Right ventricle myocardium inferior (tissue), 1 donor: ENCODE results near the gene CNTNAP2. TPM values are rescaled to one million over a fixed set of nuclear protein-coding genes. Genes with fewer than 3 reads are reported as not detected.

ENCODE experiments used
- ATAC-seq: fragments of 200-7000 bp; cut with Tn5 transposase; one replicate; pipeline ENCODE4 v1.9.1; 2020; ENCODE audit warnings: mild to moderate bottlenecking, moderate library complexity
- DNase-seq: peaks from one replicate; pipeline ENCODE4 v3.0.0; 2021; ENCODE audit errors: missing footprints
- intact Hi-C: fragments of 100-400 bp; cut with DNase I; formaldehyde crosslinking; loops from one replicate; pipeline ENCODE4 v1.11.0; 2022
- long read RNA-seq: library from polyadenylated mRNA; unstranded; transcript quantifications from one replicate; pipeline ENCODE4 v2.0.0, GENCODE V29; 2021
- total RNA-seq: library from RNA; stranded (reverse); fragmentation: NEBNext Ultra II Directional; extraction: Animal tissue kit (Norgen Biotek cat#: 25700); gene quantifications from one replicate; pipeline ENCODE4 v1.2.1, GENCODE V29; 2021
- donor health status: DM: no; HTN: yes; CAD: no; lungs with severe emphysema.

The CNTNAP2 gene
- 0.65 TPM for total RNA-seq
- long read RNA-seq, result 0 reads

DNA sequence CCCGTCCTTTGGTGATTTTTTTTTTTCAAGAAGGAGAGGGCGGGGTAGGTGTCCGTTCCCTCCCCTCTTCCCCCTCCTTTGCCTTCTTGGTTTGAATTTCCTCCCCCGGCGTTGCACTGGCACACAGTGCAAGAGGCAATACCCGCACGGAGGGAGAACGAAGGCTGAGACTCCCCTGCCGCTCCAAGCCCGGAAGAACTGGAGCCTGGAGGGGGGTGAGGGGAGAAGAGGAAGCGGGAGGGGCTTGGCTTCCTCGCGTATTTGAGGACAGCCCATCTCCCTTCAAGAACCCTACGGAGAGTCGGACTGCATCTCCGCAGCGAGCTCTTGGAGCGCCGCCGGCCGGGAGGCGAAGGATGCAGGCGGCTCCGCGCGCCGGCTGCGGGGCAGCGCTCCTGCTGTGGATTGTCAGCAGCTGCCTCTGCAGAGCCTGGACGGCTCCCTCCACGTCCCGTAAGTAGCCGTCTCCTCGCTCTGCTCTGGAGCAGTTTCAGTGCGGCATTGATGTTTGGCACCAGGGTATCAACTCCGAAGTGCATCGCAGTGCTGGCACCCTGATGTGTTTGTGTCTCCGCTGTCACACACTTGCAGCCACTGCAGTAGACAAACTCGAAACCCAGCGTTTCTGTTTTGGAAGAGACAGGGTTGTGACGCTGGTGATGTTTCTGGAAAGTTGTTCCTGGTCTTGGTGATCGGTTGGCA is at the start of gene CNTNAP2:
CNTNAP2 (plus strand) TSS at position 281 of the 702 bp plus-strand sequence; CDS start at position 357, 76 bp downstream.
- peak; percentile 72 for ATAC-seq
- intact Hi-C loops, result no loop called here
- no peak for DNase-seq

DNA sequence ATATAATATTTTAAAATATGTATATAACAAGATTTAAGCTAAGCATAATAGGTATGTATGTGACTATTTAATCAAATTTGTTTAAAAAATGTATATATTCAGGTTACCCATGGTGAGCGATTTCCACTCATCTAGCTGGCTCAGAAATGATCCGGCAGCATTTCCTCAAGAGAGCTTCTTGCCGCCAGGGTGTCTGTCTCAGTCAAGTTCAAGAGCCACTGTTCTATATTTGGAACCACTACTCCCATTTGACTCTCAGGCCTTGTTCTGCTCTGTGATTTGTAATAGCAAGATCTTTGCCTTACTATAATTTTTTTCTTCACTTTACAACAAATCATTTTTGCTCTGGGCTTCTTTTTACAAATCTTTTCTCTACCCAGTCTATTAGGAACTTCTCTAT is 48.7 kb upstream of the CNTNAP2 start:
- DNase-seq (no peak), ATAC-seq (no peak)
- intact Hi-C loops, result no loop called here

DNA sequence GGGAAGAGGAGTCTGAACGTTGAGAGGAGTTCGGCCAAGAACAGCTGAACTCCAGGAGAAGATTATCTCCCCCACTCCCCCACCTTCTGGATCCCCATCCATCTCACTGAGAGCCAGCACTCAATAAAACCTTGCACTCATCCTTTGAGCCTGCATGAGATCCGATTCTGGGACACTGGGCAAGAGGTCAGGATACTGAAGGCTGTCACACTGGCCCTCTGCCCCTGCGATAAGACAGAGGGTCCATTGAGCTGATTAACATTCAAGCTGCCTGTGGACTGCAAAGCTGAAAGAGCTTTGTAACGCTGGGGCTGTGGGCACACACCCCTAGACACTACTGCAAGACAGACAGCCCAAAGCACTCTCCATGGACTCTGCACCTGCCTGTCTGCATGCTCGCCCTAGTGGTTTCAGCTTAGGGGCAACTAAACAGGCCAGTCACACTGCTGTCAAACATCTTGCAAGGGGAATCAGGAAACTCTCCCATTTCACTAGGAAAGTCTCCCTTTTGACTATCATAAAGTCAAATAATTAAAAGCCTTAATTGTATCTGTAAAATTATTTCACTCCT is 42.3 kb upstream of the CNTNAP2 start:
- ATAC-seq (no peak), DNase-seq (no peak)
- intact Hi-C loops, result no loop called here

DNA sequence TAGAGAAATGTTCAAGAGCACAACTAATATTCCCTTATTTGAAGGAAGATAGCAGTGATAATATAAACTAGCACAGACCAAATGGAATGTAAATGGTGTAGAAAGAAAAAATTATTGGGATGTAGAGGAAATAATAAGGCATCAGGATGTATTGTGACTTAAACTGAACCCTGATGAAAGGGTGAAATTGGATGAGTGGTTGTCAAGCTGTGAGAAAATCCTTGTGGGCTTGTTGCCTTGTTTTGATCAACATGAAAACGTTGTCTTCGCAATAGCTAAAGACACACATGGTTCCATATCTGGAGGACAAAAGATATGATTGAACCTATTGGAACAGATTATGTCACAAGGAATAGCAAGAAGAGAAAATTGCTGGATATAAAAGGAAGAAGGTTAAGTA is 40.3 kb upstream of the CNTNAP2 start:
- intact Hi-C loops, result no loop called here
- no peak for ATAC-seq
- DNase-seq, result no peak

DNA sequence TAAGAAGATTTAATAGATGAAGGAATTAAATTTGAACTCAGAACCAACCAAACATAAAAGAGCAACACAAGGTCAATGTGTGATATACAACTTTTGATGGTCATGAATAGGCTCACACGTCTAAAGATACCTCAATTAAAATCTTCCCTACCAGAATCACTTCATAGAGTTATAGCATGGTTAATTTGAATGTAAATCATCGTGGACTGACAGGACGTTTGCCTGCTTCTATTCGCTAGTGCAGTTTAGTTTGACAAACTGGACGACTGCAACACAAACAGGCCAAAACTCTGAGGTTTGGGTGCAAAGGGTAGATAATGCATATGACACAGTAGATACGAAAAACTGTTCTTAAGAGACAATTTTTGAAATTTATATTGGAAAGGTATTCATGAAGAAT is 32.5 kb upstream of the CNTNAP2 start:
- intact Hi-C loops, result no loop called here
- no peak for ATAC-seq
- no peak for DNase-seq

DNA sequence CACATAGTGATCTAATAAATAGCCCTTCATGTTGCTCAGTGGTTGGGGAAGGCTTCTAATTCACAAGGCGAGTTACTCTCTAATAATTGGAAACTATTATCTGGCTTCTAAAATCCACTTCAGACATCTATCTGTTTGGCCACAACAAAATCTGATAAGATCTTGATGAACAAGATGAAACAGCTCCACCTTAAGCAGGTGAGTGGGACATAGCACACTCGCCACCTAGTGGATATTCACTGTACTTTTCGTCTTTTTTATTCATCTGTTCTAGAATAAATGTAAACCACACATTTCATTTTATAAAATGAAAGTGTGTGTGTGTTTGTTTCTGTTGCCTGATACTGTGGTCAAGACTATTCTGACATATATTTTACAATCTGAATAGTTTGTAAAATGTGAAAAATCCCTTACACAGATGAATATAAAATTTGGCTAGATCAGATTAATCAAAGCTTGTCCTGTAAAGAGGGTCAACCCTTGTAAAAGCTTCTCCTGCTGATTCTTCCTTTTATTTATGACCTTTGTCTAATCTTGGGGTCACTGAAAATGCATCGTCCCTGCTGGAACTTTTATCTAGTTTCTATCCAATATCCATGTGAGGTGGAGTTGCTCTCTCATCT is 26.5 kb upstream of the CNTNAP2 start:
- no peak for DNase-seq
- no peak for ATAC-seq
- intact Hi-C loops, result no loop called here

DNA sequence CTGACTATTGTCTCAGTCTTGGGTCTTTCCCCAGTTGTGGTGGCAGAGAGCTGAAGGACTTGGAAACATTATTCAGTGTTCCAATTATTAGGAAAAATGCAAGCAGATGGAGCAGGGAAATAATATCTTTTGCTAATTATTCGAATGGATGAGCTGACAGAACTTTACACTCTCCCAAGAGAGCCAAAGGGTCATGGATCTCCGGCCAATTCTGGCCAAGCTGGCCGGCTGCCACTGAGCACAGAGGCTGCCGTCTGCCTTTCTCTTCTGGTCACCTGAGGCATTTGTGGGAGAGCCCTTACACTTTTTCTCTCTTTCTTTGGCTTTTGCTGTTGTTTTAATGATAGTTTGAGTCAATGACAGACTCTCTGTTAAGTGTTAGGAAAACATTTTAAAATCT is 22.2 kb upstream of the CNTNAP2 start:
- DNase-seq, result no peak
- ATAC-seq, result no peak
- intact Hi-C loops, result no loop called here

DNA sequence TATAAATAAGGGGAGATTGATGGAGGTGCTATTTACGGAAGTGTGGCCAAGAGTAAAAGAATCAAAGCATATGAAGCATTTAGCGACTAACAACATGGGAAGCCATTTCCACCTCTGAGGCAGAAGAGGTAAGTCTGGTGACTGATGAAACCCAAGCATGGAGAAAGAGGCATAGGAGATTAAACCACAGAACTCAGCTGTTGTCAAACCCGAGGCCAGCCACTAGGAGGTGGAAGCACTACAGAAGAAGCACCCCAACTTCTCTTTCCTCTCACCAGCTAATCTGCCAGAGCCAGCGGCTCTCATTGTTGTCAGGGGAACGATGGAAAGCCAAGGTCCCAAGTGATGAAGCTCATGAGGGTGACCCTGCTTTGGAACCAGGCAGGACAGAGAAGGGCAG is 19.6 kb upstream of the CNTNAP2 start:
- DNase-seq (no peak), ATAC-seq (no peak)
- intact Hi-C loops, result no loop called here

DNA sequence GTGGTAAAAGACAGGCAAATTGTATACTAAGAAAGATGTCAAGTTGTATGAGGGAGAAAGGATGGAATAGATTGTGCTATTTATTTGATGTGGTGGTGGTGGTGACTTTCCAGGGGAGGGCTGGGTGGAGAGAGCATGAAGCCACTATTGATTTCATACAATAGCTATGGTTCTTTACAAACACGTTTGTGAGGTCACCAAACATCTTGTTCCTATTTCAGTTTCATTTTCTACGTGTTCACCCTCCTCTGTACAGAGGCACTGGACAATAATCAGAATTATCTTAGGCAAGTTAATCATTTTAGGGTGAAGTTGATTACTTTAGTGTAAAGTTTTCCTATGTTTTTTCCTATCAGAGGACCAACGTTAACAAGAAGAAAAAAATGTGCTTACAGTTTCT is 10.3 kb upstream of the CNTNAP2 start:
- DNase-seq (no peak), ATAC-seq (no peak)
- intact Hi-C loops, result no loop called here

DNA sequence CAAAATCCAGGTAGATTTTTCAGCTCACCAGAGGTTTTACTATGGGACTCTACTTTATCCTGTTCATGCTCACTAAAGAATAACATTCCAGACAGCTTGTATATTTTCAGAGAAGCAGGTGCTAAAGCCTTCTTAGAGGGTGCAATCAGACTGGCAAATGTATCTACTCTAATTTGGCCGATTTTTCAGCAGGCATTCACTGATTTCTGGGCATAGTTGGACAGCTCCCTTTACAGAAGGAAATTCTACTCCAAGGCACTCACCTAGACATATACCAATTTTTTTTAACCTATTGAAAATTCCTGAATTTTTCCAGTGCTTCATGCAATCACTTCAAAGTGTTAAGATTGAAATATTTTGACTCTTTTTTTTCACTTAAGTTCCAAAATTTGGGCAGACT is 3.8 kb upstream of the CNTNAP2 start:
- no peak for DNase-seq
- intact Hi-C loops, result no loop called here

DNA sequence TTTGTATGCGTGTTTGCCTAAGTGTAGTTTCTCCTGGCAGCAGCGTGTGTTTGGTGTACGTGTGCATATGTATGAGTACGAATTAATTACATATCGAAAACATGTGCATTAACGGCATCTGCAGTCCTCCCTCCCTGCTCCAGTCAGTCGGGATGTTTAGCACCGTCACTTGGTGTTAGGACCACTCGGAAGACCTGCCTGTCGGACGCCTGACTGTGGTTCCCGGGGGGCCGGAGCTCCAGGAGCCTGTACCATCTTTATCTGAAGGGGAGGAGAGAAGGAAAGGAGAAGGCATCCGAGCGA is 1.1 kb upstream of the CNTNAP2 start:
- ATAC-seq (no peak), DNase-seq (no peak)
- intact Hi-C loops, result no loop called here

More for the DNA sequence above, 3.8 kb upstream of the CNTNAP2 start:
- ATAC-seq, result no peak

DNA sequence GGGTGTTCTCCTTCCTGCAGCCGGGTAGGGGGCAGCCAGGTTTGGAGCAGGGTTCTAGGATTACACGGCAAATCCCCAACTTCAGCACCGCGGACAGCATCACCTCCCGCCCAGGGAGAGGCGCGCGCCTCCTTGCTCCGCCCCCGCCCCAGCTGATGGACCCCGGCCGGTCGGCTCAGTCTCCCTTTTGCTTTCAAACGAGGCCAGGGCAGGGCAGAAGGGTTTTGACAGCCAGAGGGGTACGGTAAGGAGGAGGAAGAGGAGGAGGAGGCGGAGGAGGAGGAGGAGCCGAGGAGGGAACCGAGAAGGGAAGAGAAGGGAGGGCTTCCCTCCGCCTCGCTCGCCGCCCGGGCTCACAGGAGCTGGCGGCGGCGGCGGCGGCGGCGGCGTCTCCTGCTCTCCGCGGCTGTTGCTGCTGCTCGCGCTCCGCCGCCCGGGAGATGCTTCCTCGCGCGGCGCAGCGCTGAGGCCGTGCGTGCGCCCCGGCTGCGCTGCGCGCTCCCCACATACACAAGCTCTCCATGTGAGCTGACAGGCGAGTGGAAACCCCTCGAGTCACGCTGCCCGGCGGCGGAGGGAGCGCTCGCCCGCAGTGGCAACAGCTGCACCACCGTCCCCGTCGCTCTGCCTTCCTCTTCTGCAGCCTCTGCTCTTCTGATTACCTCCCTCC is 615 bp upstream of the CNTNAP2 start:
- ATAC-seq (peak; percentile 85), DNase-seq (peak; percentile 74)
- intact Hi-C loops, result no loop called here

DNA sequence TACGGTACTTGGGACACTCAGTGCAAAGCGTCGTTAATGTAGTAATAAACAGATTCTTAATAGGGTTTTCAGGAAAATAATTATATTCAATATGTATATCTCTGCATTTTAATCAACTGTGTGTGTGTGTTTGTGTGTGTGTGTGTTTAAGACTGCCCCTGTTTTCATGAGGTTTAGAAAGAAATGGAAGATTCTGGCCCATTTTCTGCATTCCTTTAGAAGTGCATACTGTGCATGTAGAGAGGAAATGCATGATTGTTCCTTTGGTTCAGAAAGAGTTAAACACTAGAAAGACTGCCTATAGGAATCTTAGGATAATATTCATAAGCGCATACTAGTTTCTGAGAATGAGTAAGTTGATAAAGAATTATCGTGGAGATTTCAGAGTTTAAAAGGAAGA is 975 bp downstream of the CNTNAP2 start:
- no peak for DNase-seq
- intact Hi-C loops, result no loop called here
- no peak for ATAC-seq

DNA sequence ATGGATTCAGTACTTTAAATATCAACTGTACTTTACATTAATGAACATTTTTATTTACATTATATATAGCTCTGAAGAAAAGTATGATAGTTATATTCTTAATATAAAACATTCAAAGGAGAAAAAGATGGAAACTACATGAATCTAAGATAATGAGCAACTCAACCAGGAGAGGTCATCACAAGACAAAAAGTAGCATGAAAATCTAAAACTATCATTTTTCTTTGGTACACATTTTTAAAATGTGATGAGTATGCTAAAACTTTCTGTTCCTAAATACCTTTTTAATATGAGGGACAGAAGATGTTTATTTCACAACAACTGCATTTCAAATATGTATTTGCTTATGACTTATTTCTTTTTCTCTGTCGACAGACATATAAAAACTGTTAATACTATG is 2.4 kb downstream of the CNTNAP2 start:
- DNase-seq (no peak), ATAC-seq (no peak)
- intact Hi-C loops, result no loop called here

DNA sequence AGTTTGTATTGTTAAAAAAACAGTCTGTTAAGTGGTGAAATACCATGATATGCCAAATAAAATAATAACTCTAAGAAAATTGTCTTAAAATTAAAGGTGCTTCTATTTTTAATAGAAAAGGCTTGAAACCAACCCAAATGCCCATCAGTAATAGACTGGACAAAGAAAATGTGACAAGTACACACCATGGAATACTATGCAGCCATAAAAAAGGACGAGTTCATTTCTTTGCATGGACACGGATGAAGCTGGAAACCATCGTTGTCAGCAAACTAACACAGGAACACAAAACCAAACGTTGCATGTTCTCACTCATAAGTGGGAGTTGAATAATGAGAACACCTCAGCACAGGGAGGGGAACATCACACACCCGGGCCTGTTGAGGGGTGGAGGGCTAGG is 7.1 kb downstream of the CNTNAP2 start:
- DNase-seq (no peak), ATAC-seq (no peak)
- intact Hi-C loops, result no loop called here

DNA sequence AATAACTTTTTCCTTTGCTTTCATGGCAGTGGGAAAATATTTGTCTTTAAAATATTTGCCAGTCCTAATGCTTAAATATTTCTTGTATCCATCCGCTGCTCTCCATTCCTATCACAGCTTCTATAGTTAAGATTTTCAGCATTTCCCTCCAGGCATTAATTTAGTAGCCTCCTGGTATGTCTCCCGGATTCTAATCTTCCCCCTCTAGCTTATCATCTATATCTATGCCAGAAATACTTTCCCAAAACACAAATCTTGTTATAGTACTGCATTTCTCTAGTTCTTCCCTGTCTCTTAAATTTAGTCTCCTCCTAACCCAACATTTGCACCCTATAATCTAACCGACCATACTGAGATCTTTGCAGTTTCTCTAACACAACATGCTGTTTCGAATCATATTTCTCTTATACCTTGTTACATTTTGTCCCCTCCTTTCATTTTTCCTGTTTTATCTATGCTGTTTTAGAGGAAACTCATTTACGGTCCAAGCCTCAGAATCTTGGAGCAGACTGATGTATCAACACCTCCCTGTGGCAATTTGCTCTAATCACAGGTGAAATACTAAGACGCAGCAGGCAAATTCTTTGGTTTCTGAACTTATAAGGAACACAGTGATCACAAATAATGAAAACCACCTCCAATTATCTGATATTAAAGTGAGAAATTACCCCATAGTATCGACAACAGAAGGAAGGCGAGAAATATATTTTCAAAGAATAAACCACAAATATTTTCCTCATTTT is 10.3 kb downstream of the CNTNAP2 start:
- DNase-seq (no peak), ATAC-seq (no peak)
- intact Hi-C loops, result no loop called here

DNA sequence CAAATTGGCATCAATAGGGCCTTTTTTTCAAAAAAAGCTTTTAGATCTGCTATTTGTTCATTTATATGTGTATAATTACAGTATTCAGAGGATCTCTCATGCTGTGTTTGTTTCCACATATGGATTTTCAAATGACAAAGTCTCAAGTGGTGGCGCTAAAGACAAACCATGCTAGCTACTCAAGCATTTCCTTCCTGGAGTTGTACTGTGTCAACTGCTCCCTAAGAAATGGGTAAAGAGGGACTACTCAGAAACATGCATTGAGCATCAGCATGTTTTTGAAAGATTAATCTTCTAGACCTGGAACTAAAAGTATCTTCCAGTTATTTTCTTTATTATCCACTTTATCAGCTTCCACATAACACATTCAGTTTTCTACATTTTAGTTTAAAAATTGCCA is 12.7 kb downstream of the CNTNAP2 start:
- intact Hi-C loops, result no loop called here
- no peak for ATAC-seq

DNA sequence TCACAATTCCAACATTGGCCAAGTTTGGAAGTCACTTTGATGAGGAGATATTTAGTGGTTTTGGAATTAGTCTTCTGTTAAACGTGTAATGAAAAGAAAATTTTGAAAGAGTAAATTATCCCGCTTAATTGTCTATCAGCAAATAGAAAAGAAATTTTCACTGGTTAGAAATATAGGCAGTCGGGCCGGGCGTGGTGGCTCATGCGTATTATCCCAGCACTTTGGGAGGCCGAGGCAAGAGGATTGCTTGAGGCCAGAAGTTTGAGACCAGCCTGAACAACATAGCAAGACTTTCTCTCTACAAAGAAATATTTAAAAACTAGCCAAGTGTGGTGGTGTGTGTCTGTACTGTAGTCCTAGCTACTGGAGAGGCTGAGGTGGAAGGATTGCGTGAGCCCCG is 13.4 kb downstream of the CNTNAP2 start:
- intact Hi-C loops, result no loop called here
- ATAC-seq (no peak), DNase-seq (no peak)

More for the DNA sequence above, 12.7 kb downstream of the CNTNAP2 start:
- DNase-seq, result no peak

DNA sequence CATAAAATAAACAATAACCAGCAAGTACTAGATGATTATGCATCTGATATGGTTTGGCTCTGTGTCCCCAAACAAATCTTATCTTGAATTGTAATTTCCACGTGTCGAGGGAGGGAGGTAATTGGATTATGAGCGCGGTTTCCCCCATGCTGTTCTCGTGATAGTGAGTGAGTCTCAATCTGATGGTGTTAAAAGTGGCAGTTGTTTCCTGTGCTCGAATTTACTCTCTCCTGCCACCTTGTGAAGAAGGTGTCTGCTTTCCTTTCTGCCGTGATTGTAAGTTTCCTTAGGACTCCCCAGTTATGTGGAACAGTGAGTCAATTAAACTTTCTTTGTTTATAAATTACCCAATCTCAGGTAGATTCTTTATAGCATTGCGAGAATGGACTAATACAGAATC is 15.1 kb downstream of the CNTNAP2 start:
- ATAC-seq, result no peak
- no peak for DNase-seq
- intact Hi-C loops, result no loop called here
